Erythroblast (primary cell): Measurements from ENCODE around the gene CACNA2D2.

Source experiments
- GATA1 ChIP-seq: IDR thresholded peaks from 2 replicates; pipeline ENCODE4 v1.6.1; 2011; ENCODE audit warnings: low read depth, mild to moderate bottlenecking, control low read depth, low read length, moderate library complexity
- POLR2A ChIP-seq: IDR thresholded peaks from 2 replicates; pipeline ENCODE4 v1.6.1; 2011; ENCODE audit warnings: mild to moderate bottlenecking, low read length

DNA sequence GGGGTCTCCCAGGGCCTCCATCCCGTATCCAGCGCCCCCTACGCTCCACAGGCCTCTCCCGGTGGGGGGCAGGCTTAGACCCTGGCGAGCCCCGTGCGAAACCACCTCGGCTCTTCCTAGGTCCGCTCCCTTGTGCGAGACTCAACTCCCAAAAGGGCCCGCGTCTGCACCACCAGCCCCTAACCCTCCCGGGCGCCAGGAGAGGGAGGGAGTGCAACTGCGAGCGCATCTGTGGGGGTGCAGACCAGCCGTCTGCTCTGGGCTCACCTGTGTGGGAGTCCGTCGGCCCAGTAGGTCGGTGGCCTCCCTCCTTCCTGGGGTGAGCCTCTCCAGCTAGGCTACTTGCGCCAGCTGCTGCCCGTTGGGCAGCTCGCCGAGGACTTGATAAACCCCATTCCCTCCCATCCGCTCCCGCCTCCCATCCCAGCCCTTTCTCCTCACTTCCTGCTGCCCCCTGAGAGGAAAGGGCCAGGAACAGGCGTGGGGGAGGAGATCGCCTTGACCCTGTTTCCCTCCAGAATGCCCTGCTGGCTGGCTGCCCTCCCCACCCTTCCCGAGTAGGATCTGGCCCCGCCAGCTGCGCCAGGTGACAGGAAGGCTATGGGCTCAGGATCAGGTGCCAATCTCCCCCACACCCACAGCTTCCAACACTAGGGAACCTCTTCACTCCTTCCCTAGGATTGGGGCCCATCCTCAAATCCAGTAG is 180.9 kb downstream of the CACNA2D2 start, which contains the start of gene HYAL2:
- TF ChIP-seq POLR2A (no peak), GATA1 (no peak)
